GM23338 (cell line): ENCODE measurements around the gene NPAS2. TPM values are rescaled to one million over a fixed set of nuclear protein-coding genes. Genes with fewer than 3 reads are reported as not detected.

Source experiments
- ATAC-seq: fragments of 200-7000 bp; cut with Tn5 transposase; 3 replicates; pipeline ENCODE4 v1.9.1; 2020
- DNase-seq: peaks from one replicate; pipeline ENCODE4 v3.0.0-alpha.2; 2015; ENCODE audit warnings: low spot score
- H2AFZ ChIP-seq: fragments of 200-600 bp; sonication (generic); 2 replicates; pipeline ENCODE4 v1.8.0; 2016; ENCODE audit warnings: antibody characterized with exemption, mild to moderate bottlenecking, moderate library complexity
- H3F3A ChIP-seq: fragments of 200-600 bp; sonication (generic); replicated peaks from 2 replicates; pipeline ENCODE4 v1.8.0; 2017; ENCODE audit warnings: antibody characterized with exemption, mixed run types, low read depth
- H3K27ac ChIP-seq: fragments of 200-600 bp; sonication (generic); 2 replicates; pipeline ENCODE4 v1.6.1; 2016; ENCODE audit warnings: low read depth
- H3K27me3 ChIP-seq: fragments of 200-600 bp; sonication (generic); 2 replicates; pipeline ENCODE4 v1.8.0; 2016; ENCODE audit warnings: mild to moderate bottlenecking, mixed run types, moderate library complexity; ENCODE audit not compliant: insufficient read depth
- H3K36me3 ChIP-seq: fragments of 200-600 bp; sonication (generic); 2 replicates; pipeline ENCODE4 v1.8.0; 2016; ENCODE audit warnings: mild to moderate bottlenecking; ENCODE audit not compliant: insufficient read depth
- H3K4me1 ChIP-seq: fragments of 200-600 bp; sonication (generic); 2 replicates; pipeline ENCODE4 v1.8.0; 2016; ENCODE audit warnings: mild to moderate bottlenecking, moderate library complexity; ENCODE audit not compliant: insufficient read depth
- H3K4me2 ChIP-seq: fragments of 200-600 bp; sonication (generic); 2 replicates; pipeline ENCODE4 v1.7.1; 2017; ENCODE audit warnings: mixed run types
- H3K4me3 ChIP-seq: fragments of 200-600 bp; sonication (generic); 2 replicates; pipeline ENCODE4 v1.6.1; 2016; ENCODE audit warnings: mixed run types
- H3K79me2 ChIP-seq: fragments of 200-600 bp; sonication (generic); replicated peaks from 2 replicates; pipeline ENCODE4 v1.8.0; 2017; ENCODE audit warnings: mild to moderate bottlenecking; ENCODE audit not compliant: insufficient read depth
- H3K9me2 ChIP-seq: fragments of 200-600 bp; sonication (generic); 2 replicates; pipeline ENCODE4 v1.8.0; 2017; ENCODE audit not compliant: insufficient read depth
- H4K20me1 ChIP-seq: fragments of 200-600 bp; sonication (generic); replicated peaks from 2 replicates; pipeline ENCODE4 v1.8.0; 2017; ENCODE audit warnings: mild to moderate bottlenecking; ENCODE audit not compliant: insufficient read depth
- H3K27ac Mint-ChIP-seq: 2 replicates; pipeline ENCODE4 v1.8.0; 2020; ENCODE audit warnings: inconsistent platforms, mild to moderate bottlenecking, moderate library complexity, mixed read lengths
- H3K27me3 Mint-ChIP-seq: 3 replicates; pipeline ENCODE4 v1.8.0; 2022; ENCODE audit warnings: low read depth, mild to moderate bottlenecking, moderate library complexity, mixed read lengths, inconsistent platforms; ENCODE audit not compliant: insufficient read depth, poor library complexity
- H3K36me3 Mint-ChIP-seq: 3 replicates; pipeline ENCODE4 v1.8.0; 2021; ENCODE audit warnings: low read depth, mild to moderate bottlenecking, inconsistent platforms, moderate library complexity, mixed read lengths
- H3K4me1 Mint-ChIP-seq: 3 replicates; pipeline ENCODE4 v1.8.0; 2020; ENCODE audit warnings: mild to moderate bottlenecking, inconsistent platforms, mixed read lengths
- H3K4me3 Mint-ChIP-seq: 3 replicates; pipeline ENCODE4 v1.8.0; 2021; ENCODE audit warnings: moderate library complexity, mild to moderate bottlenecking, inconsistent platforms, mixed read lengths
- H3K9me3 Mint-ChIP-seq: 3 replicates; pipeline ENCODE4 v1.8.0; 2020; ENCODE audit warnings: moderate library complexity, mild to moderate bottlenecking, inconsistent platforms, mixed read lengths
- CREB1 ChIP-seq: fragments of 250-450 bp; sonication (Bioruptor Pico); IDR thresholded peaks from 2 replicates; pipeline ENCODE4 v1.5.0; 2020; ENCODE audit warnings: low read depth, mild to moderate bottlenecking, moderate library complexity
- EZH2 ChIP-seq: fragments of 200-600 bp; sonication (generic); IDR thresholded peaks from one replicate; pipeline ENCODE4 v1.8.0; 2017; ENCODE audit warnings: antibody characterized with exemption, mild to moderate bottlenecking, low read depth; ENCODE audit not compliant: unreplicated experiment
- EZH2phosphoT487 ChIP-seq: fragments of 200-600 bp; sonication (generic); IDR thresholded peaks from one replicate; pipeline ENCODE4 v1.8.1; 2018; ENCODE audit warnings: antibody characterized with exemption; ENCODE audit not compliant: unreplicated experiment
- JUNB ChIP-seq: IDR thresholded peaks from one replicate; pipeline ENCODE4 v1.6.1; 2016; ENCODE audit warnings: antibody characterized with exemption; ENCODE audit not compliant: unreplicated experiment
- NANOG ChIP-seq: IDR thresholded peaks from 2 replicates; pipeline ENCODE4 v1.6.1; 2016; ENCODE audit warnings: antibody characterized with exemption, borderline replicate concordance
- POLR2AphosphoS5 ChIP-seq: IDR thresholded peaks from 2 replicates; pipeline ENCODE4 v1.6.1; 2016; ENCODE audit warnings: antibody characterized with exemption, low read depth
- STAT1 ChIP-seq: IDR thresholded peaks from one replicate; pipeline ENCODE4 v1.6.1; 2016; ENCODE audit warnings: antibody characterized with exemption; ENCODE audit not compliant: unreplicated experiment
- ZNF114 ChIP-seq: fragments of 250-450 bp; sonication (Bioruptor Pico); IDR thresholded peaks from 2 replicates; pipeline ENCODE4 v1.5.0; 2020; ENCODE audit warnings: mild to moderate bottlenecking, moderate library complexity
- ZNF331 ChIP-seq: fragments of 250-450 bp; sonication (Bioruptor Pico); IDR thresholded peaks from 2 replicates; pipeline ENCODE4 v1.5.0; 2020; ENCODE audit warnings: low read depth, mild to moderate bottlenecking, moderate library complexity
- polyA plus RNA-seq: library from polyadenylated mRNA; unstranded; fragments of >200 nt; fragmentation: Nextera tagmentation; extraction: Ambion mirVana; gene quantifications from 2 replicates; pipeline ENCODE4 v1.2.1, GENCODE V29; 2016
- total RNA-seq: library from RNA; depleted of rRNA; stranded (reverse); fragments of >200 nt; shearing (Covaris generic); gene quantifications from 2 replicates; pipeline ENCODE4 v1.2.3, GENCODE V29; 2014
- TF ChIP-seq, protein P1 (sequence below): IDR thresholded peaks from 2 replicates; pipeline ENCODE4 v1.6.1; 2016; ENCODE audit warnings: antibody characterized with exemption
- TF ChIP-seq, protein P2 (sequence below), 2 experiments: fragments of 200-600 bp in 1 of 2; sonication (generic) in 1 of 2; conservative IDR thresholded peaks; 2 replicates each; pipeline versions ENCODE4 v1.5.1 to v1.6.1; 2016 to 2017; ENCODE audit warnings: antibody characterized with exemption in 2 of 2, low read depth in 2 of 2, mild to moderate bottlenecking in 2 of 2, moderate library complexity in 1 of 2
- TF ChIP-seq, protein P3 (sequence below): fragments of 250-450 bp; sonication (Bioruptor Pico); IDR thresholded peaks from 2 replicates; pipeline ENCODE4 v1.5.0; 2020; ENCODE audit warnings: mild to moderate bottlenecking, moderate library complexity
- TF ChIP-seq, protein P4 (sequence below): IDR thresholded peaks from one replicate; pipeline ENCODE4 v1.6.1; 2018; ENCODE audit warnings: antibody characterized with exemption; ENCODE audit not compliant: unreplicated experiment

The NPAS2 gene
- total and polyA plus RNA-seq, 2 experiments from 2014 or later: 0.56 to 1.1 TPM

DNA sequence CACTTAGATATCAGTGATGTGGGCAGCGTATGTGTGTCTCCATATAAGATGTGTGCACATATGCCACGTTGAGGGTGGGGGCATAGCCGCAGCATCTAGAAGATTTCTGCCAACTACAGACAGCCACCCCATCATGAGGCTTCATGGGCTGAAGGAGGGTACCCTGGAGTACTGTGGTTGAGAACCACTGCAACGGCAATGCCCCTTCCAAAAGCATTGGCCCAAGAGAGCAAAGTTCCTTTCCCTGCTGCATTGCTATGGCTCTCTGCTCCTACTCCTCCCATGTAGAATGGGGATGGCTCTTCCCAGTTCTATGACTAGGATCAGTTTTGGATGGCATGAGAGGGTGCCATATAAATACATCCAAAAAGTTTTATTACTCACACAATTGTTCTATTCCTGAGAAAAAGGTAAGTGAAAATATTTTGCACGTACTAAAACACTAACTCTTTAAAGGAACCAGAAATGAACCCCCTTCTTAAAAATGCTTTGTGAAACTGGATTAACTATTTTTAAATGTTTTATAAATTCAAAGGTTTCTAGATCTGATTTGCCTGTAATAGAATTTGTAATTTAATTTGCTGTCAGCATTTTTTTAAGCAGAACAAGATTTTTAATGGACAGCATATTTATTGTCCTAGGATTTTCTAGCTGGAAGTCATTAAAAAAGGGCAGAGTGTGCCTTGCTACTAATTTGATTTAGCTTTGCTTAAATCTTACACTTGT, 177.7 kb downstream of the NPAS2 start:
- no peak for ATAC-seq
- H3K4me2 ChIP-seq: no peak overlapping the region
- TF ChIP-seq, protein P1, sequence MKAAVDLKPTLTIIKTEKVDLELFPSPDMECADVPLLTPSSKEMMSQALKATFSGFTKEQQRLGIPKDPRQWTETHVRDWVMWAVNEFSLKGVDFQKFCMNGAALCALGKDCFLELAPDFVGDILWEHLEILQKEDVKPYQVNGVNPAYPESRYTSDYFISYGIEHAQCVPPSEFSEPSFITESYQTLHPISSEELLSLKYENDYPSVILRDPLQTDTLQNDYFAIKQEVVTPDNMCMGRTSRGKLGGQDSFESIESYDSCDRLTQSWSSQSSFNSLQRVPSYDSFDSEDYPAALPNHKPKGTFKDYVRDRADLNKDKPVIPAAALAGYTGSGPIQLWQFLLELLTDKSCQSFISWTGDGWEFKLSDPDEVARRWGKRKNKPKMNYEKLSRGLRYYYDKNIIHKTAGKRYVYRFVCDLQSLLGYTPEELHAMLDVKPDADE: no peak
- TF ChIP-seq STAT1: no peak
- TF ChIP-seq EZH2phosphoT487: no peak
- no peak for TF ChIP-seq NANOG
- TF ChIP-seq JUNB: no peak
- no peak for TF ChIP-seq ZNF114 (CRISPR knock-in tag)
- TF ChIP-seq, protein P2, sequence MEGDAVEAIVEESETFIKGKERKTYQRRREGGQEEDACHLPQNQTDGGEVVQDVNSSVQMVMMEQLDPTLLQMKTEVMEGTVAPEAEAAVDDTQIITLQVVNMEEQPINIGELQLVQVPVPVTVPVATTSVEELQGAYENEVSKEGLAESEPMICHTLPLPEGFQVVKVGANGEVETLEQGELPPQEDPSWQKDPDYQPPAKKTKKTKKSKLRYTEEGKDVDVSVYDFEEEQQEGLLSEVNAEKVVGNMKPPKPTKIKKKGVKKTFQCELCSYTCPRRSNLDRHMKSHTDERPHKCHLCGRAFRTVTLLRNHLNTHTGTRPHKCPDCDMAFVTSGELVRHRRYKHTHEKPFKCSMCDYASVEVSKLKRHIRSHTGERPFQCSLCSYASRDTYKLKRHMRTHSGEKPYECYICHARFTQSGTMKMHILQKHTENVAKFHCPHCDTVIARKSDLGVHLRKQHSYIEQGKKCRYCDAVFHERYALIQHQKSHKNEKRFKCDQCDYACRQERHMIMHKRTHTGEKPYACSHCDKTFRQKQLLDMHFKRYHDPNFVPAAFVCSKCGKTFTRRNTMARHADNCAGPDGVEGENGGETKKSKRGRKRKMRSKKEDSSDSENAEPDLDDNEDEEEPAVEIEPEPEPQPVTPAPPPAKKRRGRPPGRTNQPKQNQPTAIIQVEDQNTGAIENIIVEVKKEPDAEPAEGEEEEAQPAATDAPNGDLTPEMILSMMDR (conservative IDR thresholded peaks at IDR 0.05; ENCODE audit: low read depth in 2 of 2): no peak
- no peak for TF ChIP-seq POLR2AphosphoS5
- TF ChIP-seq, protein P3, sequence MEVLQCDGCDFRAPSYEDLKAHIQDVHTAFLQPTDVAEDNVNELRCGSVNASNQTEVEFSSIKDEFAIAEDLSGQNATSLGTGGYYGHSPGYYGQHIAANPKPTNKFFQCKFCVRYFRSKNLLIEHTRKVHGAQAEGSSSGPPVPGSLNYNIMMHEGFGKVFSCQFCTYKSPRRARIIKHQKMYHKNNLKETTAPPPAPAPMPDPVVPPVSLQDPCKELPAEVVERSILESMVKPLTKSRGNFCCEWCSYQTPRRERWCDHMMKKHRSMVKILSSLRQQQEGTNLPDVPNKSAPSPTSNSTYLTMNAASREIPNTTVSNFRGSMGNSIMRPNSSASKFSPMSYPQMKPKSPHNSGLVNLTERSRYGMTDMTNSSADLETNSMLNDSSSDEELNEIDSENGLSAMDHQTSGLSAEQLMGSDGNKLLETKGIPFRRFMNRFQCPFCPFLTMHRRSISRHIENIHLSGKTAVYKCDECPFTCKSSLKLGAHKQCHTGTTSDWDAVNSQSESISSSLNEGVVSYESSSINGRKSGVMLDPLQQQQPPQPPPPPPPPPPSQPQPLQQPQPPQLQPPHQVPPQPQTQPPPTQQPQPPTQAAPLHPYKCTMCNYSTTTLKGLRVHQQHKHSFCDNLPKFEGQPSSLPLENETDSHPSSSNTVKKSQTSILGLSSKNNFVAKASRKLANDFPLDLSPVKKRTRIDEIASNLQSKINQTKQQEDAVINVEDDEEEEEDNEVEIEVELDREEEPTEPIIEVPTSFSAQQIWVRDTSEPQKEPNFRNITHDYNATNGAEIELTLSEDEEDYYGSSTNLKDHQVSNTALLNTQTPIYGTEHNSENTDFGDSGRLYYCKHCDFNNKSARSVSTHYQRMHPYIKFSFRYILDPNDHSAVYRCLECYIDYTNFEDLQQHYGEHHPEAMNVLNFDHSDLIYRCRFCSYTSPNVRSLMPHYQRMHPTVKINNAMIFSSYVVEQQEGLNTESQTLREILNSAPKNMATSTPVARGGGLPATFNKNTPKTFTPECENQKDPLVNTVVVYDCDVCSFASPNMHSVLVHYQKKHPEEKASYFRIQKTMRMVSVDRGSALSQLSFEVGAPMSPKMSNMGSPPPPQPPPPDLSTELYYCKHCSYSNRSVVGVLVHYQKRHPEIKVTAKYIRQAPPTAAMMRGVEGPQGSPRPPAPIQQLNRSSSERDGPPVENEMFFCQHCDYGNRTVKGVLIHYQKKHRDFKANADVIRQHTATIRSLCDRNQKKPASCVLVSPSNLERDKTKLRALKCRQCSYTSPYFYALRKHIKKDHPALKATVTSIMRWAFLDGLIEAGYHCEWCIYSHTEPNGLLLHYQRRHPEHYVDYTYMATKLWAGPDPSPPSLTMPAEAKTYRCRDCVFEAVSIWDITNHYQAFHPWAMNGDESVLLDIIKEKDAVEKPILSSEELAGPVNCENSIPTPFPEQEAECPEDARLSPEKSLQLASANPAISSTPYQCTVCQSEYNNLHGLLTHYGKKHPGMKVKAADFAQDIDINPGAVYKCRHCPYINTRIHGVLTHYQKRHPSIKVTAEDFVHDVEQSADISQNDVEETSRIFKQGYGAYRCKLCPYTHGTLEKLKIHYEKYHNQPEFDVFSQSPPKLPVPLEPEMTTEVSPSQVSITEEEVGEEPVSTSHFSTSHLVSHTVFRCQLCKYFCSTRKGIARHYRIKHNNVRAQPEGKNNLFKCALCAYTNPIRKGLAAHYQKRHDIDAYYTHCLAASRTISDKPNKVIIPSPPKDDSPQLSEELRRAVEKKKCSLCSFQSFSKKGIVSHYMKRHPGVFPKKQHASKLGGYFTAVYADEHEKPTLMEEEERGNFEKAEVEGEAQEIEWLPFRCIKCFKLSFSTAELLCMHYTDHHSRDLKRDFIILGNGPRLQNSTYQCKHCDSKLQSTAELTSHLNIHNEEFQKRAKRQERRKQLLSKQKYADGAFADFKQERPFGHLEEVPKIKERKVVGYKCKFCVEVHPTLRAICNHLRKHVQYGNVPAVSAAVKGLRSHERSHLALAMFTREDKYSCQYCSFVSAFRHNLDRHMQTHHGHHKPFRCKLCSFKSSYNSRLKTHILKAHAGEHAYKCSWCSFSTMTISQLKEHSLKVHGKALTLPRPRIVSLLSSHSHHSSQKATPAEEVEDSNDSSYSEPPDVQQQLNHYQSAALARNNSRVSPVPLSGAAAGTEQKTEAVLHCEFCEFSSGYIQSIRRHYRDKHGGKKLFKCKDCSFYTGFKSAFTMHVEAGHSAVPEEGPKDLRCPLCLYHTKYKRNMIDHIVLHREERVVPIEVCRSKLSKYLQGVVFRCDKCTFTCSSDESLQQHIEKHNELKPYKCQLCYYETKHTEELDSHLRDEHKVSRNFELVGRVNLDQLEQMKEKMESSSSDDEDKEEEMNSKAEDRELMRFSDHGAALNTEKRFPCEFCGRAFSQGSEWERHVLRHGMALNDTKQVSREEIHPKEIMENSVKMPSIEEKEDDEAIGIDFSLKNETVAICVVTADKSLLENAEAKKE: no peak
- TF ChIP-seq CREB1 (CRISPR knock-in tag): no peak
- no peak for TF ChIP-seq EZH2
- TF ChIP-seq, protein P4, sequence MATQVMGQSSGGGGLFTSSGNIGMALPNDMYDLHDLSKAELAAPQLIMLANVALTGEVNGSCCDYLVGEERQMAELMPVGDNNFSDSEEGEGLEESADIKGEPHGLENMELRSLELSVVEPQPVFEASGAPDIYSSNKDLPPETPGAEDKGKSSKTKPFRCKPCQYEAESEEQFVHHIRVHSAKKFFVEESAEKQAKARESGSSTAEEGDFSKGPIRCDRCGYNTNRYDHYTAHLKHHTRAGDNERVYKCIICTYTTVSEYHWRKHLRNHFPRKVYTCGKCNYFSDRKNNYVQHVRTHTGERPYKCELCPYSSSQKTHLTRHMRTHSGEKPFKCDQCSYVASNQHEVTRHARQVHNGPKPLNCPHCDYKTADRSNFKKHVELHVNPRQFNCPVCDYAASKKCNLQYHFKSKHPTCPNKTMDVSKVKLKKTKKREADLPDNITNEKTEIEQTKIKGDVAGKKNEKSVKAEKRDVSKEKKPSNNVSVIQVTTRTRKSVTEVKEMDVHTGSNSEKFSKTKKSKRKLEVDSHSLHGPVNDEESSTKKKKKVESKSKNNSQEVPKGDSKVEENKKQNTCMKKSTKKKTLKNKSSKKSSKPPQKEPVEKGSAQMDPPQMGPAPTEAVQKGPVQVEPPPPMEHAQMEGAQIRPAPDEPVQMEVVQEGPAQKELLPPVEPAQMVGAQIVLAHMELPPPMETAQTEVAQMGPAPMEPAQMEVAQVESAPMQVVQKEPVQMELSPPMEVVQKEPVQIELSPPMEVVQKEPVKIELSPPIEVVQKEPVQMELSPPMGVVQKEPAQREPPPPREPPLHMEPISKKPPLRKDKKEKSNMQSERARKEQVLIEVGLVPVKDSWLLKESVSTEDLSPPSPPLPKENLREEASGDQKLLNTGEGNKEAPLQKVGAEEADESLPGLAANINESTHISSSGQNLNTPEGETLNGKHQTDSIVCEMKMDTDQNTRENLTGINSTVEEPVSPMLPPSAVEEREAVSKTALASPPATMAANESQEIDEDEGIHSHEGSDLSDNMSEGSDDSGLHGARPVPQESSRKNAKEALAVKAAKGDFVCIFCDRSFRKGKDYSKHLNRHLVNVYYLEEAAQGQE: no peak
- TF ChIP-seq ZNF331 (CRISPR knock-in tag): no peak
- H4K20me1 ChIP-seq: no peaks in the 10 kb centered on the region
- peaks cover under 1% of the 10 kb centered on the region; the same call in 1 of the 2 replicates for H3K36me3 ChIP-seq
- no peaks in the 10 kb centered on the region for H3K9me2 ChIP-seq
- no peaks in the 10 kb centered on the region for H3F3A ChIP-seq
- H2AFZ ChIP-seq: no peak overlapping the region
- peaks cover 6% of the 10 kb centered on the region for H3K79me2 ChIP-seq
- Mint-ChIP-seq H3K27ac (no peak overlapping the region), H3K27me3 (peaks cover 9% of the 10 kb centered on the region), H3K9me3 (peaks cover 2% of the 10 kb centered on the region; the same call in 2 of the 3 replicates), H3K36me3 (peaks cover 3% of the 10 kb centered on the region), H3K4me3 (no peak overlapping the region), H3K4me1 (peaks cover 2% of the 10 kb centered on the region; the same call in 2 of the 3 replicates)
- H3K4me1 ChIP-seq: no peaks in the 10 kb centered on the region
- no peak overlapping the region for H3K27ac ChIP-seq
- H3K4me3 ChIP-seq: no peak overlapping the region
- H3K27me3 ChIP-seq: 0 out of 2 replicates have a peak, but pooled peaks cover 4% of the 10 kb centered on the region
- no peak for DNase-seq
